ENCODE measurements around the gene BORCS5.
A peak's percentile ranks its signal among the peaks of the same experiment; 100 is the strongest.
"Not testable (repeated sequence)": the region's sequence is repeated elsewhere in the genome, so short reads cannot be mapped to it uniquely, and the experiment has no call there.

BORCS5 gene

DNA sequence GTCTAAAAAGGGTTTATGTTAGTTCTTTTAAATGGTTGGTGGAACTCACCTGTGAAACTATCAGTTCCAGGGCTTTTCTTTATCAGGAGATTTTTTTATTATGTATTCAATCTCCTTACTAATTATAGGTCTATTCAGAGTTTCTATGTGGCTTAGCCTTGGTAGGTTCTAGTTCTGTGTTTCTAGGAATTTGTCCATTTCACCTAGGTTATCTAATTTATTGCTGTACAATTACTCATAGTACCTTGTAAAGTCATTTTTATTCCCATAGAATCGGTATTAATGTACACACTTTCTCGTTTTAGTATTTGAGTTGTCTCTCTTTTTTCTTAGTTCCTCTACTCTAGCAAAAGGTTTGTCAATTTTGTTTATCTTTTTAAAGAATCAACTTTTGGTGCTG, 59.0 kb downstream of the BORCS5 start:
- TF ChIP-seq, protein P1, sequence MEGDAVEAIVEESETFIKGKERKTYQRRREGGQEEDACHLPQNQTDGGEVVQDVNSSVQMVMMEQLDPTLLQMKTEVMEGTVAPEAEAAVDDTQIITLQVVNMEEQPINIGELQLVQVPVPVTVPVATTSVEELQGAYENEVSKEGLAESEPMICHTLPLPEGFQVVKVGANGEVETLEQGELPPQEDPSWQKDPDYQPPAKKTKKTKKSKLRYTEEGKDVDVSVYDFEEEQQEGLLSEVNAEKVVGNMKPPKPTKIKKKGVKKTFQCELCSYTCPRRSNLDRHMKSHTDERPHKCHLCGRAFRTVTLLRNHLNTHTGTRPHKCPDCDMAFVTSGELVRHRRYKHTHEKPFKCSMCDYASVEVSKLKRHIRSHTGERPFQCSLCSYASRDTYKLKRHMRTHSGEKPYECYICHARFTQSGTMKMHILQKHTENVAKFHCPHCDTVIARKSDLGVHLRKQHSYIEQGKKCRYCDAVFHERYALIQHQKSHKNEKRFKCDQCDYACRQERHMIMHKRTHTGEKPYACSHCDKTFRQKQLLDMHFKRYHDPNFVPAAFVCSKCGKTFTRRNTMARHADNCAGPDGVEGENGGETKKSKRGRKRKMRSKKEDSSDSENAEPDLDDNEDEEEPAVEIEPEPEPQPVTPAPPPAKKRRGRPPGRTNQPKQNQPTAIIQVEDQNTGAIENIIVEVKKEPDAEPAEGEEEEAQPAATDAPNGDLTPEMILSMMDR (IDR thresholded peaks at IDR 0.05; ENCODE audit: low read depth, low read length): no peak
- Histone ChIP-seq H3K27me3 (no peaks in the 10 kb centered on the region), H3K9me3 (no peaks in the 10 kb centered on the region), H3K36me3 (no peaks in the 10 kb centered on the region), H3K4me1 (no peaks in the 10 kb centered on the region), H3K4me3 (ENCODE audit: low read depth, low read length) (no peak overlapping the region)
- no peak for DNase-seq

DNA sequence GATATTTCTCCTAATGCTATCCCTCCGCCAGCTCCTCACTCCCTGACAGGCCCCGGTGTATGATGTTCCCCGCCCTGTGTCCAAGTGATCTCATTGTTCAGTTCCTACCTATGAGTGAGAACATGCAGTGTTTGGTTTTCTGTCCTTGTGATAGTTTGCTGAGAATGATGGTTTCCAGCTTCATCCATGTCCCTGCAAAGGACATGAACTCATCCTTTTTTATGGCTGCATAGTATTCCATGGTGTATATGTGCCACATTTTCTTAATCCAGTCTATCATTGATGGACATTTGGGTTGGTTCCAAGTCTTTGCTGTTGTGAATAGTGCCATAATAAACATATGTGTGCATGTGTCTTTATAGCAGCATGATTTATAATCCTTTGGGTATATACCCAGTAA, 62.3 kb downstream of the BORCS5 start:
- not testable (repeated sequence) for H3K27me3 ChIP-seq; H3K36me3 ChIP-seq; DNase-seq; H3K4me3 ChIP-seq (ENCODE audit: low read depth, low read length); H3K9me3 ChIP-seq; H3K4me1 ChIP-seq

DNA sequence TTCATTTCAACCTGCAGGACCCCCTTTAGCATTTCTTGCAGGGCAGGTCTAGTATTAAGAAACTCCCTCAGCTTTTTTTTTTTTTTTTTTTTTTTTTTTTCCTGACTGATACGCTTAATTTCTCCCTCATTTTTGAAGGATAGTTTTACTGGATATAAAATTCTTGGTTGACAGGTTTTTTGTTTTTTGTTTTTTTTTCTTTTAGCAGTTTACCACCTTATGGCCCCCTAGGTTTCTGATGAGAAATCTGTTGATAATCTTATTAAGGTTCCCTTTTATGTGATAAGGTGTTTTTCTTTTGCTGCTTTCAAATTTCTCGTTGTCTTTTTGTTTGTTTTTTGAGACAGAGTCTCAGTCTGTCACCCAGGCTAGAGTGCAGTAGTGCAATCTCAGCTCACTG, 66.5 kb downstream of the BORCS5 start:
- Histone ChIP-seq H3K4me3 (ENCODE audit: low read depth, low read length) (no peak overlapping the region), H3K36me3 (no peaks in the 10 kb centered on the region), H3K27me3 (no peaks in the 10 kb centered on the region), H3K4me1 (no peaks in the 10 kb centered on the region), H3K9me3 (no peaks in the 10 kb centered on the region; the same call in 1 of the 2 replicates)
- DNase-seq: no peak
- TF ChIP-seq, protein P1 (IDR thresholded peaks at IDR 0.05; ENCODE audit: low read depth, low read length): no peak

DNA sequence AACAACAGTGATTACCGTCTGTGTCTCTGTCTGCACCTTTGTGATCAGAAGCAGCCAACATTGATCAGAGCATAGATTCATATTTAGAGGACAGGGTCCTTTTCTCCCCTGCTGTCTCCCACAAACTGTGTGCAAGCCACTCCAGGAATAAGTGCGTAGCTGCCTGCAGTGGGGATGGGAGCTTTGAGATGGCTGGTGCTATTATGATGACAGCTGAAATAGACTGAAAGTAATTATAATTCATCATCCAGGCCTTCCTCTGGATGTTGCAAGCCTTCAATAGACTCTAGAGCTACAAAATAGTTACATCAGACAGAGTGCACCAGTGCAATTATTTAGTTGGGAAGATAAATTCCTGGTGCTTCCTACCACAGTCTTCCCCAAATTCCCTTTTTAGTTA, 68.1 kb downstream of the BORCS5 start:
- DNase-seq: no peak
- Histone ChIP-seq H3K27me3 (no peaks in the 10 kb centered on the region), H3K36me3 (no peaks in the 10 kb centered on the region), H3K4me1 (no peaks in the 10 kb centered on the region), H3K9me3 (no peaks in the 10 kb centered on the region; the same call in 1 of the 2 replicates), H3K4me3 (ENCODE audit: low read depth, low read length) (no peak overlapping the region)
- TF ChIP-seq, protein P1 (IDR thresholded peaks at IDR 0.05; ENCODE audit: low read depth, low read length): no peak

DNA sequence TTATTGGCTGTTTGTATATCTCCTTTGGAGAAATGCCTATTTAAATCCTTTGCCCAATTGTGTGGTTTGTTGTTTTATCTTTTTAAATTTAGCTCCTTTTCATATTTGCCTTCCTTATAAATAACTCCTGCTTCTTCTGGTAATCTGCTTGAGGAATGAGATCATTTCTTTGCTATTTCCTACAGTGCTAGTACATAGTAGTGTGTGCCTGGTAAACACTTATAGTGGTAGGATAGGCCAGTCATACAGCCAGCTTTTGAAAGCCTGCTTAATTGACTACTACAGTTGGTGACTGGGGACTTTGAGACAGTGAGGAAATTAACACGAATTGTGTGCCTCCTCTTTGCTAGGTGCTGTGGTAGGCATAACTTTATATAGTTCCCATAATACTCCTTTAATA, 68.7 kb downstream of the BORCS5 start:
- Histone ChIP-seq H3K36me3 (no peaks in the 10 kb centered on the region), H3K9me3 (no peaks in the 10 kb centered on the region; the same call in 1 of the 2 replicates), H3K4me3 (ENCODE audit: low read depth, low read length) (no peak overlapping the region), H3K27me3 (no peaks in the 10 kb centered on the region), H3K4me1 (no peaks in the 10 kb centered on the region)
- TF ChIP-seq, protein P1 (IDR thresholded peaks at IDR 0.05; ENCODE audit: low read depth, low read length): no peak
- no peak for DNase-seq

DNA sequence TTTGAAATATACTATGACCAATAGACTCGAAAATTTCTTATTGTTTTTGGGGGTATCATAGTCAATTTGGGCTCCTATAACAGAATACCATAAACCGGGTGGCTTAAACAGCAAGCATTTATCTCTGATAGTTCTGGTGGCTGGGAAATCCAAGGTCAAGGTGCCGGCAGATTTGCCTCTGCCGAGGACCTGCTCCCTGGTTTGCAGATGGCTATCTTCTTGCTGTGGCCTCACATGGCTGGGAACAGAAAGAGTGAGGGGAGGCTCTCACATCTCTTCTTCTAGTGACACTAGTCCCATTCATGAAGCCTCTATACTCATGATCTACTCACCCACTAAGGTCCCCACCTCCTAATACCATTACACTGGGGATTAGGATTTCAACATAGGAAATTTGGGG, 70.7 kb downstream of the BORCS5 start:
- no peak overlapping the region for H3K4me3 ChIP-seq (ENCODE audit: low read depth, low read length)
- no peaks in the 10 kb centered on the region for H3K36me3 ChIP-seq
- H3K27me3 ChIP-seq: no peaks in the 10 kb centered on the region
- H3K4me1 ChIP-seq: no peaks in the 10 kb centered on the region; the same call in 1 of the 2 replicates
- DNase-seq: peak; percentile 41
- no peaks in the 10 kb centered on the region; the same call in 1 of the 2 replicates for H3K9me3 ChIP-seq
- TF ChIP-seq, protein P1 (IDR thresholded peaks at IDR 0.05; ENCODE audit: low read depth, low read length): no peak

DNA sequence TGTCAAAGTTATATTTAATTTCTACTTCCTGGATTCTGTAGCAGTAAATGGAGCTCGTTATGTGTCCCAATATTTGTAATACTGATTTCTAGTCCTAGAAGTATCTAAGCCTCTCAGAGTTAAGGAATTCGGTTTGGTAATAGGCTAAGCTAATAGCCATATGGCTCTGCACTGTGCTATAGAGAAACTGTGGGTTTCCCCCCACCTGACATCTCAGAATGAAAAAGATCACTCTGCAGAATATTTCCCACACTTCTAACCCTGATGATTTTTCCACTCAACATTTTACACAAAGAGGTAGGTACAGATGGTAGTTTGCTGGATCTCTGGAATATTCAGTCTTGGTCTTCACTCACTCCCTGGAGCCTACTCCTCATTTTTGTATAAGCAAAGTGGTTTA, 71.2 kb downstream of the BORCS5 start:
- H3K36me3 ChIP-seq: no peaks in the 10 kb centered on the region
- no peaks in the 10 kb centered on the region; the same call in 1 of the 2 replicates for H3K4me1 ChIP-seq
- no peak overlapping the region for H3K4me3 ChIP-seq (ENCODE audit: low read depth, low read length)
- TF ChIP-seq, protein P1 (IDR thresholded peaks at IDR 0.05; ENCODE audit: low read depth, low read length): no peak
- no peaks in the 10 kb centered on the region; the same call in 1 of the 2 replicates for H3K9me3 ChIP-seq
- DNase-seq: no peak
- H3K27me3 ChIP-seq: no peaks in the 10 kb centered on the region
